LNCaP clone FGC (cell line): ENCODE measurements around the gene BAZ1B.
A peak's percentile ranks its signal among the peaks of the same experiment; 100 is the strongest.

Source experiments
- DNase-seq: peaks from one replicate; pipeline ENCODE4 v3.0.0-alpha.2; 2011; ENCODE audit warnings: low read depth
- H3K4me3 ChIP-seq: 2 replicates; pipeline ENCODE4 v1.5.1; 2011; ENCODE audit warnings: mild to moderate bottlenecking, low read depth, low read length, control low read depth
- TF ChIP-seq, protein P1 (sequence below): IDR thresholded peaks from 2 replicates; pipeline ENCODE4 v1.5.1; 2012; ENCODE audit warnings: mild to moderate bottlenecking; ENCODE audit not compliant: control insufficient read depth, insufficient read depth; ENCODE audit errors: extremely low read depth

The BAZ1B gene

DNA sequence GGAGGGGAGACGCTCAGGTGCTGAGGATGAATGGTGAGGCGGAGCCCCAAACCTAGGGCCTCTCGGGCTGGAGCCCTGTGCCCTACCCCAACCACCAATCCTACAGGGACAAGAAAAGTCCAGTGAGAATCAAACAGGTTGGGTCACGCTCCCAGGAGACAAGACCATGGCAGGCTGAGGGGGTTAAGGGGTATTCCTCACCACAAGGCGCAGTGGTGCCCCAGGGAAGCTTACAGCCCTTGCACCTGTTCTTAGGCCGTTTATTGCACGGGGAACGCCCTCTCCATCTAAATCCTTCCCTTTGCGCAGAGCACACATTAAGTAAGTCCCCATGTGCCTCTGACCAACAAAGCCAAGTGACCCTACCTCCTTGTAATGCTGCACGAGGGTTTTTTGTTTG is 85.0 kb downstream of the BAZ1B start:
- no peak for DNase-seq
- TF ChIP-seq, protein P1, sequence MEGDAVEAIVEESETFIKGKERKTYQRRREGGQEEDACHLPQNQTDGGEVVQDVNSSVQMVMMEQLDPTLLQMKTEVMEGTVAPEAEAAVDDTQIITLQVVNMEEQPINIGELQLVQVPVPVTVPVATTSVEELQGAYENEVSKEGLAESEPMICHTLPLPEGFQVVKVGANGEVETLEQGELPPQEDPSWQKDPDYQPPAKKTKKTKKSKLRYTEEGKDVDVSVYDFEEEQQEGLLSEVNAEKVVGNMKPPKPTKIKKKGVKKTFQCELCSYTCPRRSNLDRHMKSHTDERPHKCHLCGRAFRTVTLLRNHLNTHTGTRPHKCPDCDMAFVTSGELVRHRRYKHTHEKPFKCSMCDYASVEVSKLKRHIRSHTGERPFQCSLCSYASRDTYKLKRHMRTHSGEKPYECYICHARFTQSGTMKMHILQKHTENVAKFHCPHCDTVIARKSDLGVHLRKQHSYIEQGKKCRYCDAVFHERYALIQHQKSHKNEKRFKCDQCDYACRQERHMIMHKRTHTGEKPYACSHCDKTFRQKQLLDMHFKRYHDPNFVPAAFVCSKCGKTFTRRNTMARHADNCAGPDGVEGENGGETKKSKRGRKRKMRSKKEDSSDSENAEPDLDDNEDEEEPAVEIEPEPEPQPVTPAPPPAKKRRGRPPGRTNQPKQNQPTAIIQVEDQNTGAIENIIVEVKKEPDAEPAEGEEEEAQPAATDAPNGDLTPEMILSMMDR, result no peak
- H3K4me3 ChIP-seq, result no peak overlapping the region

DNA sequence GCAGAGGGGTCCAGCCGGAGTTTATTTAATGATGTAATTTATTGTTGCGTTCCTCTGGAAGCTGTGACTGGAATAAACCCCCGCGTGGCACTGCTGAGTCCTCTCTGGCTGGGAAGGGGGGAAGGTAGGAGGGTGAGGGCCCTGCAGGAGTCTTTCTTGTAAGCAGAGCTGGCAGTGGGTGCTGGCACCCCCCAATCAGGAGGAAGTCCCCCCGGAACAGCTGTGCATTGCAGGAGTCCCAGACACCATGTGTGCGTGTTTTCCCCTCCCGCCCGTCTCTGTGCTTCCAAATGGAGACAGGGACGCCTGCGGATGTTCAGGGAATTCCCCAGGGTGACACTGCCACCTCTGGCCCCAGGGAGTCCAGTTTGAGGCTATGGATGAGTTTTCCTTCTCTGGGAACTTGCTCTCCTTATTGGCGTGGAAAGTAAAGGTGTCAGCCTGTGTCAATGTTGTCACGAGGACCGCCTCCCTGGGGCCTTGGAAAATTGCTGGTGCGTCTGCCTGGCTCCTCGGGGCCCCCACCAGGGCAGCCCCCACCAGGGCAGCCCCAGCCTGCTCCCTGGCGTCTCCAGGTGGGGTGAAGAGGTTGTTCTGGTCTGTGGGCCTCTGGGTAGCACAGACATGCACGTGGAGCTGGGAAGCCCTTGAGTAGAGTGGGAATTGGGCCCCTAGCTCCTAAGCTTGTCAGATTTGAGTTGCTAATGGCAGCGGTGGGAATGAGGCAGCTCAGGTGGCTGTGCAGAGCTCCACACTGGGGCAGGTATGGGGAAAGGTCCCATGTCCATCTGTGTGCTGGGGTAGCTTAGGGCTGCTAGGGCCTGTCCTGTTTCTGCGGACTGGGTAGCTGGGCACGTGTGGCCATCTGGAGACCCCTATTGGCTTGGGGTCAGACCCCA is 85.8 kb downstream of the BAZ1B start:
- no peak for DNase-seq
- H3K4me3 ChIP-seq, result no peak overlapping the region

DNA sequence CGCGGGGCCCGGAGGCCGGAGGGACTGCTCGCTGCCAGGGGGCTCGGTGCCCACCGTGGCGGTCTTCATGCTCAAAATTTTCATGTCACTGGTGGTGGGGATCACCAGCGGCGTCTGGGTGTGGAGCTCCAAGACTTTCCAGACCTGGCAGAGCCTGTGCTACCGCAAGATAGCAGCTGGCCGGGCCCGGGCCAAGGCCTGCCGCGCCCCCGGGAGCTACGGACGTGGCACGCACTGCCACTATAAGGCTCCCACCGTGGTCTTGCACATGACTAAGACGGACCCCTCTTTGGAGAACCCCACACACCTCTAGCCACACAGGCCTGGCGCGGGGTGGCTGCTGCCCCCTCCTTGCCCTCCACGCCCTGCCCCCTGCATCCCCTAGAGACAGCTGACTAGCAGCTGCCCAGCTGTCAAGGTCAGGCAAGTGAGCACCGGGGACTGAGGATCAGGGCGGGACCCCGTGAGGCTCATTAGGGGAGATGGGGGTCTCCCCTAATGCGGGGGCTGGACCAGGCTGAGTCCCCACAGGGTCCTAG is 86.6 kb downstream of the BAZ1B start:
- no peak overlapping the region for H3K4me3 ChIP-seq
- no peak for DNase-seq
- TF ChIP-seq, protein P1, result no peak

More for the DNA sequence above, 85.8 kb downstream of the BAZ1B start:
- TF ChIP-seq, protein P1, result peak; percentile 55

DNA sequence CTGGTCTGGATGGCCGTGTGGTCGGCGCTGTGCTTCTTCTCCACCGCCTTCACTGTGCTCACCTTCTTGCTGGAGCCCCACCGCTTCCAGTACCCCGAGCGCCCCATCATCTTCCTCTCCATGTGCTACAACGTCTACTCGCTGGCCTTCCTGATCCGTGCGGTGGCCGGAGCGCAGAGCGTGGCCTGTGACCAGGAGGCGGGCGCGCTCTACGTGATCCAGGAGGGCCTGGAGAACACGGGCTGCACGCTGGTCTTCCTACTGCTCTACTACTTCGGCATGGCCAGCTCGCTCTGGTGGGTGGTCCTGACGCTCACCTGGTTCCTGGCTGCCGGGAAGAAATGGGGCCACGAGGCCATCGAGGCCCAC is 87.4 kb downstream of the BAZ1B start:
- no peak for DNase-seq
- TF ChIP-seq, protein P1, result no peak
- no peak overlapping the region for H3K4me3 ChIP-seq

DNA sequence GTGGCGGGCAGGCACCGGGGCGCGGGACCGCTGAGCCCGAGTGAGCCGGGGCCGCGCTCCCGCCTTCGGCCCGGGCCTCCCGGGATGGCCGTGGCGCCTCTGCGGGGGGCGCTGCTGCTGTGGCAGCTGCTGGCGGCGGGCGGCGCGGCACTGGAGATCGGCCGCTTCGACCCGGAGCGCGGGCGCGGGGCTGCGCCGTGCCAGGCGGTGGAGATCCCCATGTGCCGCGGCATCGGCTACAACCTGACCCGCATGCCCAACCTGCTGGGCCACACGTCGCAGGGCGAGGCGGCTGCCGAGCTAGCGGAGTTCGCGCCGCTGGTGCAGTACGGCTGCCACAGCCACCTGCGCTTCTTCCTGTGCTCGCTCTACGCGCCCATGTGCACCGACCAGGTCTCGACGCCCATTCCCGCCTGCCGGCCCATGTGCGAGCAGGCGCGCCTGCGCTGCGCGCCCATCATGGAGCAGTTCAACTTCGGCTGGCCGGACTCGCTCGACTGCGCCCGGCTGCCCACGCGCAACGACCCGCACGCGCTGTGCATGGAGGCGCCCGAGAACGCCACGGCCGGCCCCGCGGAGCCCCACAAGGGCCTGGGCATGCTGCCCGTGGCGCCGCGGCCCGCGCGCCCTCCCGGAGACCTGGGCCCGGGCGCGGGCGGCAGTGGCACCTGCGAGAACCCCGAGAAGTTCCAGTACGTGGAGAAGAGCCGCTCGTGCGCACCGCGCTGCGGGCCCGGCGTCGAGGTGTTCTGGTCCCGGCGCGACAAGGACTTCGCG is 88.0 kb downstream of the BAZ1B start:
- H3K4me3 ChIP-seq, result no peak overlapping the region
- TF ChIP-seq, protein P1, result no peak
- no peak for DNase-seq

DNA sequence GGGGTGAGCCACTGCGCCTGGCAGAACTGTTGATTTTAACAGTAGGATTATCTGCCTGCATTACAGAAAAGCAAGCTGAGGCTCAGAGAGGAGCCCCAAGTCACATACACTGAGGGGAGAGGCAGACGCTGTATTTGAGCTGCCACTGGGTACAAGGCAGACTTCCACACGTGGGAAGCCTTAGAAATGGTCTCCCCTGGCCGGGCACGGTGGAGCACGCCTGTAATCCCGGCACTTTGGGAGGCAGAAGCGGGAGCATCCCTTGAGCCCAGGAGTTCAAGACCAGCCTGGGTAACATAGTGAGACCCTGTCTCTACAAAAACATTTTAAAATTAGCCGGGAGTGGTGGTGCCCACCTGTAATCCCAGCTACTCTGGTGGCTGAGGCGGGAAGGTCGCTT is 89.4 kb downstream of the BAZ1B start:
- TF ChIP-seq, protein P1, result no peak
- no peak overlapping the region for H3K4me3 ChIP-seq
- no peak for DNase-seq
